WTC11 (cell line): ENCODE data around the gene FNDC3B. TPM values are rescaled to one million over a fixed set of nuclear protein-coding genes. Genes with fewer than 3 reads are reported as not detected.

ENCODE experiments used
- ATAC-seq: fragments of 200-7000 bp; cut with Tn5 transposase; 2 replicates; pipeline ENCODE4 v1.10.0; 2021; ENCODE audit warnings: mild to moderate bottlenecking, moderate library complexity
- CTCF ChIA-PET: fragments of 300-600 bp; sonication (Branson Sonifier 250); formaldehyde crosslinking; loops from one replicate; lab custom pipeline; 2021; ENCODE audit warnings: antibody characterized with exemption; lab: Charles Lee
- POLR2A ChIA-PET: fragments of 350-600 bp; sonication (Branson Sonifier 250); formaldehyde crosslinking; loops from one replicate; lab custom pipeline; 2021; ENCODE audit warnings: antibody characterized with exemption; lab: Charles Lee
- DNase-seq: peaks from one replicate; pipeline ENCODE4 v3.0.0; 2021; ENCODE audit warnings: low spot score
- H3K27ac Mint-ChIP-seq: 2 replicates; pipeline ENCODE4 v1.8.0; 2021; ENCODE audit warnings: mixed read lengths
- H3K27me3 Mint-ChIP-seq: 2 replicates; pipeline ENCODE4 v1.8.0; 2021; ENCODE audit warnings: low read depth, mild to moderate bottlenecking, moderate library complexity, mixed read lengths
- H3K36me3 Mint-ChIP-seq: 2 replicates; pipeline ENCODE4 v1.8.0; 2021; ENCODE audit warnings: mixed read lengths
- H3K4me1 Mint-ChIP-seq: 2 replicates; pipeline ENCODE4 v1.8.0; 2022; ENCODE audit warnings: mixed read lengths
- H3K4me3 Mint-ChIP-seq: 2 replicates; pipeline ENCODE4 v1.8.0; 2021; ENCODE audit warnings: mild to moderate bottlenecking, moderate library complexity, mixed read lengths
- H3K9me3 Mint-ChIP-seq: 2 replicates; pipeline ENCODE4 v1.8.0; 2021; ENCODE audit warnings: mixed read lengths
- EMX1 ChIP-seq: fragments of 250-450 bp; sonication (Bioruptor Pico); IDR thresholded peaks from 2 replicates; pipeline ENCODE4 v1.8.0; 2021; ENCODE audit warnings: mild to moderate bottlenecking
- ETV6 ChIP-seq: sonication (generic); formaldehyde crosslinking; IDR thresholded peaks from 2 replicates; pipeline ENCODE4 v1.8.1; 2022; ENCODE audit warnings: mild to moderate bottlenecking, missing genetic modification reagents
- JAZF1 ChIP-seq: fragments of 250-450 bp; sonication (Bioruptor Pico); IDR thresholded peaks from 2 replicates; pipeline ENCODE4 v1.9.0; 2021; ENCODE audit warnings: moderate library complexity, mild to moderate bottlenecking, inconsistent platforms
- MXD4 ChIP-seq: fragments of 250-450 bp; sonication (Bioruptor Pico); IDR thresholded peaks from 2 replicates; pipeline ENCODE4 v1.8.0; 2021; ENCODE audit warnings: mild to moderate bottlenecking, moderate library complexity, borderline replicate concordance
- NFATC4 ChIP-seq: fragments of 250-450 bp; sonication (Bioruptor Pico); IDR thresholded peaks from 2 replicates; pipeline ENCODE4 v1.9.0; 2021; ENCODE audit warnings: mild to moderate bottlenecking
- PRRX2 ChIP-seq: fragments of 250-450 bp; sonication (Bioruptor Pico); IDR thresholded peaks from 2 replicates; pipeline ENCODE4 v1.8.0; 2021; ENCODE audit warnings: mild to moderate bottlenecking
- RORB ChIP-seq: fragments of 250-450 bp; sonication (Bioruptor Pico); IDR thresholded peaks from 2 replicates; pipeline ENCODE4 v1.9.0; 2021; ENCODE audit warnings: mild to moderate bottlenecking
- ZNF219 ChIP-seq: sonication (generic); formaldehyde crosslinking; IDR thresholded peaks from 2 replicates; pipeline ENCODE4 v1.8.0; 2023; ENCODE audit warnings: missing genetic modification reagents, mild to moderate bottlenecking, borderline replicate concordance
- ZNF416 ChIP-seq: fragments of 250-450 bp; sonication (Bioruptor Pico); IDR thresholded peaks from 2 replicates; pipeline ENCODE4 v1.9.0; 2021; ENCODE audit warnings: mild to moderate bottlenecking, inconsistent platforms
- total RNA-seq: library from RNA; stranded (reverse); gene quantifications from 3 replicates; pipeline ENCODE4 v1.2.3, GENCODE V29; 2021
- TF ChIP-seq, protein P1 (sequence below): sonication (generic); formaldehyde crosslinking; IDR thresholded peaks from 2 replicates; pipeline ENCODE4 v1.8.1; 2023; ENCODE audit warnings: mild to moderate bottlenecking, missing genetic modification reagents
- TF ChIP-seq, protein P2 (sequence below): sonication (generic); formaldehyde crosslinking; IDR thresholded peaks from 2 replicates; pipeline ENCODE4 v1.8.0; 2022; ENCODE audit warnings: mild to moderate bottlenecking, missing genetic modification reagents
- TF ChIP-seq, protein P3 (sequence below): sonication (generic); formaldehyde crosslinking; IDR thresholded peaks from 2 replicates; pipeline ENCODE4 v1.8.1; 2023; ENCODE audit warnings: mild to moderate bottlenecking, missing genetic modification reagents, moderate library complexity
- TF ChIP-seq, protein P4 (sequence below): sonication (generic); formaldehyde crosslinking; conservative IDR thresholded peaks from 2 replicates; pipeline ENCODE4 v1.8.1; 2023; ENCODE audit warnings: mild to moderate bottlenecking, low read depth, missing genetic modification reagents, moderate library complexity
- TF ChIP-seq, protein P5 (sequence below): sonication (generic); formaldehyde crosslinking; IDR thresholded peaks from 2 replicates; pipeline ENCODE4 v1.8.0; 2023; ENCODE audit warnings: missing genetic modification reagents
- TF ChIP-seq, protein P6 (sequence below): sonication (generic); formaldehyde crosslinking; conservative IDR thresholded peaks from 2 replicates; pipeline ENCODE4 v1.8.1; 2022; ENCODE audit warnings: mild to moderate bottlenecking, missing genetic modification reagents
- TF ChIP-seq, protein P7 (sequence below): fragments of 250-450 bp; sonication (Bioruptor Pico); IDR thresholded peaks from 2 replicates; pipeline ENCODE4 v2.1.2; 2022; ENCODE audit warnings: mild to moderate bottlenecking, moderate library complexity

Gene FNDC3B
- total RNA-seq, 1 experiment from 2014 or later: 42.8 TPM

DNA sequence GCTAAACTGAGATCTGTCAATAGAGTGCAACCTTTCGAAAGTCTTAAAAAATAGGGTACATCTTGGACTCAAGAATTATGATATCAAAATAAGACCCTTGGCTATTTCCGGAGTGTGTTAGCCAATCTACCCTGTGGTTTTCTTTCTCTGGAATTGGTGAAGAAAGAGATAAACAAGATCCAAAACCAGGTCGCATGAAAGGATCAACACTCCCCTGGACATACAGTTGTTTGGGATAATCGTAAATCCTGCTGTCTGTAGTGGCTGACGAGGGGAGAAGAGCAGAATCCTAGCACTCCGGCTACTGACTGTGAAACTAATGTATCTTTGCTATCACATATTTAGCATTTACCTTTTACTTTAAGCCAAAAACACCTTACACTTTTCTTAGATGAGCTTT lies 30.9 kb downstream of the FNDC3B start (continued):
- TF ChIP-seq, protein P1, sequence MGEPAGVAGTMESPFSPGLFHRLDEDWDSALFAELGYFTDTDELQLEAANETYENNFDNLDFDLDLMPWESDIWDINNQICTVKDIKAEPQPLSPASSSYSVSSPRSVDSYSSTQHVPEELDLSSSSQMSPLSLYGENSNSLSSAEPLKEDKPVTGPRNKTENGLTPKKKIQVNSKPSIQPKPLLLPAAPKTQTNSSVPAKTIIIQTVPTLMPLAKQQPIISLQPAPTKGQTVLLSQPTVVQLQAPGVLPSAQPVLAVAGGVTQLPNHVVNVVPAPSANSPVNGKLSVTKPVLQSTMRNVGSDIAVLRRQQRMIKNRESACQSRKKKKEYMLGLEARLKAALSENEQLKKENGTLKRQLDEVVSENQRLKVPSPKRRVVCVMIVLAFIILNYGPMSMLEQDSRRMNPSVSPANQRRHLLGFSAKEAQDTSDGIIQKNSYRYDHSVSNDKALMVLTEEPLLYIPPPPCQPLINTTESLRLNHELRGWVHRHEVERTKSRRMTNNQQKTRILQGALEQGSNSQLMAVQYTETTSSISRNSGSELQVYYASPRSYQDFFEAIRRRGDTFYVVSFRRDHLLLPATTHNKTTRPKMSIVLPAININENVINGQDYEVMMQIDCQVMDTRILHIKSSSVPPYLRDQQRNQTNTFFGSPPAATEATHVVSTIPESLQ (CRISPR knock-in tag): no peak
- TF ChIP-seq MXD4 (no peak), EMX1 (CRISPR knock-in tag) (no peak), JAZF1 (CRISPR knock-in tag) (no peak), RORB (CRISPR knock-in tag) (no peak), ETV6 (no peak)
- TF ChIP-seq, protein P2, sequence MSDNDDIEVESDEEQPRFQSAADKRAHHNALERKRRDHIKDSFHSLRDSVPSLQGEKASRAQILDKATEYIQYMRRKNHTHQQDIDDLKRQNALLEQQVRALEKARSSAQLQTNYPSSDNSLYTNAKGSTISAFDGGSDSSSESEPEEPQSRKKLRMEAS (CRISPR knock-in tag): no peak
- TF ChIP-seq, protein P3, sequence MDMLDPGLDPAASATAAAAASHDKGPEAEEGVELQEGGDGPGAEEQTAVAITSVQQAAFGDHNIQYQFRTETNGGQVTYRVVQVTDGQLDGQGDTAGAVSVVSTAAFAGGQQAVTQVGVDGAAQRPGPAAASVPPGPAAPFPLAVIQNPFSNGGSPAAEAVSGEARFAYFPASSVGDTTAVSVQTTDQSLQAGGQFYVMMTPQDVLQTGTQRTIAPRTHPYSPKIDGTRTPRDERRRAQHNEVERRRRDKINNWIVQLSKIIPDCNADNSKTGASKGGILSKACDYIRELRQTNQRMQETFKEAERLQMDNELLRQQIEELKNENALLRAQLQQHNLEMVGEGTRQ (CRISPR knock-in tag): no peak

DNA sequence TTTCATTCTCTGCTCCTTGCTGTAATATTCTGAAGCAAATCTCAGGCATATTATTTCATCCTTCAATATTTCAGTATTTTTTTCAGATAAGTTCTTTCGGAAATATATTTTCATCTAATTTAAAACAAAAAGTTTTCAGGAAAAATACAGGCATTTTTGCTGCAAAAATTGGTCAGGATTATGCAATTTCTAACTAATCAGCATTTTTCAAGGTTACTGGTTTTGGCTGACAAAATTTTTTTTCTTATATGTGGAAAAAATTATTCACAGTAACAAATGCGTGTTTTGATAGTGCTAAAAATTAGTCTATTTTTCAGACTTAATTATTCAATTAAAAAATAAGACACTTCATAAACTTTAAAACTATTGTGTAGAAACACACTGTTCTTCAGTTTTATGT lies 31.4 kb downstream of the FNDC3B start:
- no peaks in the 10 kb centered on the region for H3K36me3 Mint-ChIP-seq
- DNase-seq (no peak), ATAC-seq (no peak)
- peaks cover 82% of the 10 kb centered on the region for H3K4me1 Mint-ChIP-seq
- no peaks in the 10 kb centered on the region for H3K9me3 Mint-ChIP-seq
- no peak overlapping the region for H3K27ac Mint-ChIP-seq
- ChIA-PET CTCF (no interaction called here), POLR2A (no interaction called here)
- H3K4me3 Mint-ChIP-seq: no peak overlapping the region
- TF ChIP-seq ZNF416 (CRISPR knock-in tag): no peak
- H3K27me3 Mint-ChIP-seq: no peaks in the 10 kb centered on the region

DNA sequence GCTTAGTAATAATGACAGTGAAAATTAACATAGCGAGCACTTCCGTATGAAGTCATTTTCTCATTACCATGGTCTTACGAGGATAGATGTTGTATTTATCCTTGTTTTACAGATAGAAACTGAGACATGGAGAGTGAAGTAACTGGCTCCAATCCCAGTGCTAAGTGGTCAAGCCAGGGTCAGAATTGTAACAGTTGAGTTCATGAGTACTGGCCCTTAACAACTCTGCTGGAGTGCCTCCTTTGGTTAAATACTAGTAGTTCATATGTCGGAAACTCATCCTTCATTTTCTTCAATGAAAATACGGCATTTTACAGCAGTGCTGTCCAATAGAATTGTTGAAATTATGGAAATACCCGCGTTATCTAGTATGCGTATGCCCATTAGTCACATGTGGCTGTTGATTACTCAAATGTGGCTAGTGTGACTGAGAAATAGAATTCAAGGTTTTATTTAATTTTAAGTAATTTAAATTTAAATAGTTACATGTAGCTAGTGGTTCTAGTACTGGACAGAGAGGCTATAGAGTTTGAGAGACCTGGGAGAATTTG lies 32.5 kb downstream of the FNDC3B start:
- TF ChIP-seq, protein P4, sequence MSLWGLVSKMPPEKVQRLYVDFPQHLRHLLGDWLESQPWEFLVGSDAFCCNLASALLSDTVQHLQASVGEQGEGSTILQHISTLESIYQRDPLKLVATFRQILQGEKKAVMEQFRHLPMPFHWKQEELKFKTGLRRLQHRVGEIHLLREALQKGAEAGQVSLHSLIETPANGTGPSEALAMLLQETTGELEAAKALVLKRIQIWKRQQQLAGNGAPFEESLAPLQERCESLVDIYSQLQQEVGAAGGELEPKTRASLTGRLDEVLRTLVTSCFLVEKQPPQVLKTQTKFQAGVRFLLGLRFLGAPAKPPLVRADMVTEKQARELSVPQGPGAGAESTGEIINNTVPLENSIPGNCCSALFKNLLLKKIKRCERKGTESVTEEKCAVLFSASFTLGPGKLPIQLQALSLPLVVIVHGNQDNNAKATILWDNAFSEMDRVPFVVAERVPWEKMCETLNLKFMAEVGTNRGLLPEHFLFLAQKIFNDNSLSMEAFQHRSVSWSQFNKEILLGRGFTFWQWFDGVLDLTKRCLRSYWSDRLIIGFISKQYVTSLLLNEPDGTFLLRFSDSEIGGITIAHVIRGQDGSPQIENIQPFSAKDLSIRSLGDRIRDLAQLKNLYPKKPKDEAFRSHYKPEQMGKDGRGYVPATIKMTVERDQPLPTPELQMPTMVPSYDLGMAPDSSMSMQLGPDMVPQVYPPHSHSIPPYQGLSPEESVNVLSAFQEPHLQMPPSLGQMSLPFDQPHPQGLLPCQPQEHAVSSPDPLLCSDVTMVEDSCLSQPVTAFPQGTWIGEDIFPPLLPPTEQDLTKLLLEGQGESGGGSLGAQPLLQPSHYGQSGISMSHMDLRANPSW (CRISPR knock-in tag): no peak
- DNase-seq (no peak), ATAC-seq (no peak)
- H3K4me3 Mint-ChIP-seq: no peak overlapping the region
- H3K4me1 Mint-ChIP-seq: peaks cover 77% of the 10 kb centered on the region
- no peaks in the 10 kb centered on the region for H3K36me3 Mint-ChIP-seq
- ChIA-PET POLR2A (no interaction called here), CTCF (no interaction called here)
- no peaks in the 10 kb centered on the region for H3K27me3 Mint-ChIP-seq
- H3K9me3 Mint-ChIP-seq: no peaks in the 10 kb centered on the region
- H3K27ac Mint-ChIP-seq: no peak overlapping the region

DNA sequence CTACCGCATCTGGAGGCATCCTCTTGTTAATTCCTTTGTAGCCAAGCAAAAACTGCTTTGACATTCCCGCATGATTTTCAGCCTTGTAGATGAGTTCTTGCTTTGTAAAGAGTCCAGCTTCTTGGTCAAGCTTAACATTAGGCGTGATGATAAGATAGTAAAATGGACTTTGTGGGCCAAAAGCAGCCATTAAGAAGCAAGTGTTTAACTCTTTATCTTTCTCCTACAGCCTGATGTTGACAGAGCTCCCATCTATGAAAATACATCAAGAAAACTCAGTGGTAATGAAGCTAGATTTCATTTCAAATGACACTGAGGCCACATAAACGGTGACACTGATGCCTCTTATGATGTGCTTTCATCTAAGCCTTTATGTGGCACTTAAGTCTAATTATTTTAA lies 33.2 kb downstream of the FNDC3B start:
- Mint-ChIP-seq H3K27ac (no peak overlapping the region), H3K27me3 (no peaks in the 10 kb centered on the region), H3K4me3 (no peak overlapping the region), H3K4me1 (peaks cover 77% of the 10 kb centered on the region), H3K9me3 (no peaks in the 10 kb centered on the region), H3K36me3 (no peaks in the 10 kb centered on the region)
- no peak for ATAC-seq
- TF ChIP-seq MXD4 (no peak), PRRX2 (no peak), NFATC4 (CRISPR knock-in tag) (no peak), ZNF219 (no peak)
- TF ChIP-seq, protein P5, sequence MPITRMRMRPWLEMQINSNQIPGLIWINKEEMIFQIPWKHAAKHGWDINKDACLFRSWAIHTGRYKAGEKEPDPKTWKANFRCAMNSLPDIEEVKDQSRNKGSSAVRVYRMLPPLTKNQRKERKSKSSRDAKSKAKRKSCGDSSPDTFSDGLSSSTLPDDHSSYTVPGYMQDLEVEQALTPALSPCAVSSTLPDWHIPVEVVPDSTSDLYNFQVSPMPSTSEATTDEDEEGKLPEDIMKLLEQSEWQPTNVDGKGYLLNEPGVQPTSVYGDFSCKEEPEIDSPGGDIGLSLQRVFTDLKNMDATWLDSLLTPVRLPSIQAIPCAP (CRISPR knock-in tag): no peak
- TF ChIP-seq, protein P6, sequence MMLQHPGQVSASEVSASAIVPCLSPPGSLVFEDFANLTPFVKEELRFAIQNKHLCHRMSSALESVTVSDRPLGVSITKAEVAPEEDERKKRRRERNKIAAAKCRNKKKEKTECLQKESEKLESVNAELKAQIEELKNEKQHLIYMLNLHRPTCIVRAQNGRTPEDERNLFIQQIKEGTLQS (CRISPR knock-in tag): no peak
- TF ChIP-seq, protein P7, sequence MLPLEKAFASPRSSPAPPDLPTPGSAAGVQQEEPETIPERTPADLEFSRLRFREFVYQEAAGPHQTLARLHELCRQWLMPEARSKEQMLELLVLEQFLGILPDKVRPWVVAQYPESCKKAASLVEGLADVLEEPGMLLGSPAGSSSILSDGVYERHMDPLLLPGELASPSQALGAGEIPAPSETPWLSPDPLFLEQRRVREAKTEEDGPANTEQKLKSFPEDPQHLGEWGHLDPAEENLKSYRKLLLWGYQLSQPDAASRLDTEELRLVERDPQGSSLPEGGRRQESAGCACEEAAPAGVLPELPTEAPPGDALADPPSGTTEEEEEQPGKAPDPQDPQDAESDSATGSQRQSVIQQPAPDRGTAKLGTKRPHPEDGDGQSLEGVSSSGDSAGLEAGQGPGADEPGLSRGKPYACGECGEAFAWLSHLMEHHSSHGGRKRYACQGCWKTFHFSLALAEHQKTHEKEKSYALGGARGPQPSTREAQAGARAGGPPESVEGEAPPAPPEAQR (CRISPR knock-in tag): no peak
- ChIA-PET CTCF (no interaction called here), POLR2A (no interaction called here)
- DNase-seq: no peak
